ENCODE results near the gene ARGFX.
"Not testable (repeated sequence)": the region's sequence is repeated elsewhere in the genome, so short reads cannot be mapped to it uniquely, and the experiment has no call there.

Gene ARGFX

GRCh38 chr3:121592856-121593702 is 25.3 kb downstream of the ARGFX start, which contains the start of gene FBXO40:
Gene FBXO40, plus strand, starts transcription at chr3:121593379. Its CDS starts 27,197 bp downstream, at chr3:121620576.
- Histone ChIP-seq H3K27ac (replicated peaks) (no peak within 1 kb of the TSS), H3K4me3 (replicated peaks; ENCODE audit: insufficient read depth, low read length) (no peak within 1 kb of the TSS), H3K27me3 (ENCODE audit: insufficient read depth, poor library complexity, severe bottlenecking) (peaks cover 2% of the 10 kb centered on the region)
- TF ChIP-seq SPI1 (IDR thresholded peaks at IDR 0.05; ENCODE audit: borderline replicate concordance, low read depth) (no peak), CTCF (IDR thresholded peaks at IDR 0.05; ENCODE audit: insufficient read depth, low read length) (no peak)
- DNase-seq (ENCODE audit: low read depth in 1 of 2, low spot score in 1 of 2), result no peak

- not testable (repeated sequence) for DNase-seq (ENCODE audit: low read depth in 1 of 2, low spot score in 1 of 2); H3K27ac ChIP-seq (replicated peaks); H3K27me3 ChIP-seq (ENCODE audit: insufficient read depth, poor library complexity, severe bottlenecking); H3K4me3 ChIP-seq (replicated peaks; ENCODE audit: insufficient read depth, low read length)
These were observed 26.1 kb downstream of the ARGFX start for GRCh38 chr3:121593806-121594205.

GRCh38 chr3:121594850-121595249 is 27.1 kb downstream of the ARGFX start:
- no peak for TF ChIP-seq POLR2AphosphoS5 (IDR thresholded peaks at IDR 0.05; ENCODE audit: low read depth)
- TF ChIP-seq GABPA (IDR thresholded peaks at IDR 0.05; ENCODE audit: low read depth), result no peak
- TF ChIP-seq CTCF (IDR thresholded peaks at IDR 0.05; ENCODE audit: insufficient read depth, low read length), result no peak
- TF ChIP-seq SPI1 (IDR thresholded peaks at IDR 0.05; ENCODE audit: borderline replicate concordance, low read depth), result no peak
- TF ChIP-seq REST (IDR thresholded peaks at IDR 0.05; ENCODE audit: insufficient replicate concordance, low read depth), result no peak
- Histone ChIP-seq H3K27me3 (ENCODE audit: insufficient read depth, poor library complexity, severe bottlenecking) (peaks cover 2% of the 10 kb centered on the region), H3K27ac (replicated peaks) (no peak overlapping the region), H3K4me3 (replicated peaks; ENCODE audit: insufficient read depth, low read length) (no peak overlapping the region)
- DNase-seq (ENCODE audit: low read depth in 1 of 2, low spot score in 1 of 2), result no peak

- Histone ChIP-seq H3K27ac (replicated peaks) (no peak overlapping the region), H3K4me3 (replicated peaks; ENCODE audit: insufficient read depth, low read length) (no peak overlapping the region), H3K27me3 (ENCODE audit: insufficient read depth, poor library complexity, severe bottlenecking) (peaks cover under 1% of the 10 kb centered on the region)
- TF ChIP-seq GABPA (IDR thresholded peaks at IDR 0.05; ENCODE audit: low read depth), result no peak
- no peak for TF ChIP-seq POLR2AphosphoS5 (IDR thresholded peaks at IDR 0.05; ENCODE audit: low read depth)
- TF ChIP-seq REST (IDR thresholded peaks at IDR 0.05; ENCODE audit: insufficient replicate concordance, low read depth), result no peak
- no peak for TF ChIP-seq CTCF (IDR thresholded peaks at IDR 0.05; ENCODE audit: insufficient read depth, low read length)
- TF ChIP-seq SPI1 (IDR thresholded peaks at IDR 0.05; ENCODE audit: borderline replicate concordance, low read depth), result no peak
- no peak for DNase-seq (ENCODE audit: low read depth in 1 of 2, low spot score in 1 of 2)
These were observed 28.1 kb downstream of the ARGFX start for GRCh38 chr3:121595765-121596406.
